SK-N-SH (cell line): ENCODE data around the gene SLC6A2. TPM values are rescaled to one million over a fixed set of nuclear protein-coding genes. Genes with fewer than 3 reads are reported as not detected.

Experiments used
- CTCF ChIA-PET: fragments of 300-600, 350-600 bp; formaldehyde crosslinking; extraction: SDS; loops from one replicate; lab custom pipeline; 2021; lab: Yijun Ruan, JAX
- POLR2A ChIA-PET: fragments of 350-600 bp; sonication (Branson Sonifier 250); formaldehyde crosslinking; extraction: SDS; loops from one replicate; lab custom pipeline; 2020; ENCODE audit warnings: antibody characterized with exemption, inconsistent platforms; lab: Yijun Ruan, JAX
- DNase-seq: peaks from one replicate; pipeline ENCODE4 v3.0.0; 2012
- H2AFZ ChIP-seq: fragments of 200-600 bp; sonication (generic); 2 replicates; pipeline ENCODE4 v1.8.1; 2016; ENCODE audit warnings: antibody characterized with exemption, mild to moderate bottlenecking, low read depth
- H3F3A ChIP-seq: fragments of 200-600 bp; sonication (generic); replicated peaks from 2 replicates; pipeline ENCODE3; 2016; ENCODE audit warnings: antibody characterized with exemption, mild to moderate bottlenecking; ENCODE audit not compliant: insufficient read depth
- H3K27ac ChIP-seq, 2 experiments: fragments of 200-500 bp in 1 of 2; fragments of 200-600 bp in 1 of 2; sonication (Bioruptor generic) in 1 of 2; sonication (generic), shearing (Covaris generic) in 1 of 2; 2 replicates each; pipeline versions ENCODE4 v1.5.1 to v1.6.1; 2014 to 2016; ENCODE audit warnings: low read depth in 2 of 2, inconsistent platforms in 1 of 2, low read length in 1 of 2, mild to moderate bottlenecking in 1 of 2, mixed read lengths in 1 of 2
- H3K27me3 ChIP-seq: fragments of 200-600 bp; sonication (generic), shearing (Covaris generic); 2 replicates; pipeline ENCODE4 v1.6.1; 2016; ENCODE audit warnings: mixed run types; ENCODE audit not compliant: insufficient read depth
- H3K36me3 ChIP-seq, 2 experiments: fragments of 200-500 bp in 1 of 2; fragments of 200-600 bp in 1 of 2; sonication (Bioruptor generic) in 1 of 2; sonication (generic) in 1 of 2; replicated peaks in 1 of 2; 2 replicates each; pipeline versions ENCODE3 to v1.5.1; 2014 to 2016; ENCODE audit warnings: low read length in 1 of 2, mild to moderate bottlenecking in 1 of 2; ENCODE audit not compliant: insufficient read depth in 2 of 2, control insufficient read depth in 1 of 2
- H3K4me1 ChIP-seq, 2 experiments: fragments of 200-500 bp in 1 of 2; fragments of 200-600 bp in 1 of 2; sonication (Bioruptor generic) in 1 of 2; sonication (generic), shearing (Covaris generic) in 1 of 2; 2 replicates each; pipeline versions ENCODE4 v1.5.1 to v1.6.1; 2014 to 2016; ENCODE audit warnings: low read depth in 1 of 2, low read length in 1 of 2, mixed run types in 1 of 2; ENCODE audit not compliant: insufficient read depth in 2 of 2, control insufficient read depth in 1 of 2
- H3K4me2 ChIP-seq: fragments of 200-600 bp; sonication (generic), shearing (Covaris generic); 2 replicates; pipeline ENCODE4 v1.6.1; 2017; ENCODE audit warnings: mixed run types
- H3K4me3 ChIP-seq, 2 experiments: fragments of 200-500 bp in 1 of 2; fragments of 200-600 bp in 1 of 2; sonication (Bioruptor generic) in 1 of 2; sonication (generic), shearing (Covaris generic) in 1 of 2; 2 replicates each; pipeline versions ENCODE4 v1.5.1 to v1.8.1; 2014 to 2016; ENCODE audit warnings: low read depth in 2 of 2, inconsistent platforms in 1 of 2, low read length in 1 of 2, mild to moderate bottlenecking in 1 of 2, mixed read lengths in 1 of 2, moderate library complexity in 1 of 2
- H3K79me2 ChIP-seq: fragments of 200-600 bp; sonication (generic); 2 replicates; pipeline ENCODE4 v1.8.1; 2017; ENCODE audit warnings: mild to moderate bottlenecking; ENCODE audit not compliant: insufficient read depth
- H3K9ac ChIP-seq: fragments of 200-600 bp; sonication (generic); 2 replicates; pipeline ENCODE4 v1.6.1; 2017; ENCODE audit warnings: mixed run types
- H3K9me2 ChIP-seq: fragments of 200-600 bp; sonication (generic); 2 replicates; pipeline ENCODE4 v1.6.1; 2017; ENCODE audit warnings: mixed run types
- H3K9me3 ChIP-seq: fragments of 200-600 bp; sonication (generic); 2 replicates; pipeline ENCODE4 v1.6.1; 2017; ENCODE audit warnings: mixed run types, mild to moderate bottlenecking, moderate library complexity
- H4K20me1 ChIP-seq: fragments of 200-600 bp; sonication (generic); 2 replicates; pipeline ENCODE4 v1.6.1; 2017; ENCODE audit warnings: mild to moderate bottlenecking, mixed run types; ENCODE audit not compliant: insufficient read depth
- CHD2 ChIP-seq: fragments of 150-350 bp; IDR thresholded peaks from 2 replicates; pipeline ENCODE4 v1.6.1; 2018; ENCODE audit warnings: low read length; ENCODE audit not compliant: partially characterized antibody
- CTCF ChIP-seq: fragments of 200-600 bp; sonication (generic); IDR thresholded peaks from 2 replicates; pipeline ENCODE4 v1.6.1; 2017; ENCODE audit warnings: antibody characterized with exemption, mild to moderate bottlenecking, moderate library complexity
- FOSL2 ChIP-seq: IDR thresholded peaks from 2 replicates; pipeline ENCODE4 v1.4.0; 2012; ENCODE audit warnings: low read depth, mild to moderate bottlenecking, moderate library complexity, borderline replicate concordance
- GABPA ChIP-seq: IDR thresholded peaks from 2 replicates; pipeline ENCODE4 v1.4.0; 2012; ENCODE audit warnings: low read depth, mild to moderate bottlenecking
- JUND ChIP-seq: IDR thresholded peaks from 2 replicates; pipeline ENCODE4 v1.4.0; 2012
- RCOR1 ChIP-seq: fragments of 150-350 bp; IDR thresholded peaks from 2 replicates; pipeline ENCODE4 v1.6.1; 2017; ENCODE audit warnings: antibody characterized with exemption, low read length
- RFX5 ChIP-seq: IDR thresholded peaks from 2 replicates; pipeline ENCODE4 v1.6.1; 2012; ENCODE audit warnings: mild to moderate bottlenecking, improper control_type of control experiment, low read length
- RXRA ChIP-seq: IDR thresholded peaks from 2 replicates; pipeline ENCODE4 v1.4.0; 2012; ENCODE audit warnings: low read depth, mild to moderate bottlenecking, borderline replicate concordance
- SIN3A ChIP-seq: IDR thresholded peaks from 2 replicates; pipeline ENCODE4 v1.6.1; 2012; ENCODE audit warnings: low read depth, mild to moderate bottlenecking, low read length, moderate library complexity, borderline replicate concordance
- SMC3 ChIP-seq: IDR thresholded peaks from 2 replicates; pipeline ENCODE4 v1.6.1; 2012; ENCODE audit warnings: low read depth, low read length, improper control_type of control experiment
- TAF1 ChIP-seq: IDR thresholded peaks from 2 replicates; pipeline ENCODE4 v1.6.1; 2012; ENCODE audit warnings: low read depth, mild to moderate bottlenecking, low read length, moderate library complexity, borderline replicate concordance
- TCF12 ChIP-seq: IDR thresholded peaks from 2 replicates; pipeline ENCODE4 v1.4.0; 2012
- TEAD4 ChIP-seq: IDR thresholded peaks from 2 replicates; pipeline ENCODE4 v1.4.0; 2012; ENCODE audit warnings: mild to moderate bottlenecking, borderline replicate concordance; ENCODE audit not compliant: insufficient read depth
- USF1 ChIP-seq: IDR thresholded peaks from 2 replicates; pipeline ENCODE4 v1.4.0; 2012; ENCODE audit warnings: low read depth, borderline replicate concordance
- WGBS: methylation state at CpG from one replicate; pipeline ENCODE4 v1.1.6; 2017; ENCODE audit warnings: low lambda C conversion rate; 5-methylcytosine and 5-hydroxymethylcytosine counted together
- polyA plus RNA-seq, 3 experiments: library from polyadenylated mRNA; depleted of rRNA; stranded (reverse); fragments of >200 nt; gene quantifications; 2 replicates each; pipeline ENCODE4 v1.2.3, GENCODE V29; 2012
- TF ChIP-seq, protein P1 (sequence below): IDR thresholded peaks from 2 replicates; pipeline ENCODE4; 2012
- TF ChIP-seq, protein P2 (sequence below): IDR thresholded peaks from 2 replicates; pipeline ENCODE4 v1.4.0; 2012; ENCODE audit warnings: low read depth, borderline replicate concordance

The SLC6A2 gene
- polyA plus RNA-seq, 1 of the 3 experiments (the other 2 are of a cell fraction): 3.3 TPM

GRCh38 chr16:55665511-55665910, 9.7 kb downstream of the SLC6A2 start:
- no peaks in the 10 kb centered on the region for H3K79me2 ChIP-seq
- no peak overlapping the region for H3K9ac ChIP-seq
- CTCF ChIA-PET: interaction anchor here (1.2 to 3.2 kb wide), 5 partner anchors 12 to 200 kb away, joined by 3 to 11 read pairs (median 9); no protein-coding TSS in a partner anchor

More at GRCh38 chr16:55665511-55665910, 9.7 kb downstream of the SLC6A2 start:
- H3F3A ChIP-seq: no peaks in the 10 kb centered on the region
- H3K9me3 ChIP-seq: no peaks in the 10 kb centered on the region
- peaks cover 0 to 74% of the 10 kb centered on the region in 2 experiments; a peak in 2 of 4 replicates for H3K4me1 ChIP-seq
- H4K20me1 ChIP-seq: no peaks in the 10 kb centered on the region
- TF ChIP-seq JUND (no peak), CHD2 (no peak), TCF12 (no peak), RFX5 (no peak), USF1 (no peak), FOSL2 (no peak), RCOR1 (no peak), TAF1 (no peak), GABPA (no peak), SIN3A (no peak), SMC3 (no peak), TEAD4 (no peak), CTCF (no peak), RXRA (no peak)
- TF ChIP-seq, protein P1, sequence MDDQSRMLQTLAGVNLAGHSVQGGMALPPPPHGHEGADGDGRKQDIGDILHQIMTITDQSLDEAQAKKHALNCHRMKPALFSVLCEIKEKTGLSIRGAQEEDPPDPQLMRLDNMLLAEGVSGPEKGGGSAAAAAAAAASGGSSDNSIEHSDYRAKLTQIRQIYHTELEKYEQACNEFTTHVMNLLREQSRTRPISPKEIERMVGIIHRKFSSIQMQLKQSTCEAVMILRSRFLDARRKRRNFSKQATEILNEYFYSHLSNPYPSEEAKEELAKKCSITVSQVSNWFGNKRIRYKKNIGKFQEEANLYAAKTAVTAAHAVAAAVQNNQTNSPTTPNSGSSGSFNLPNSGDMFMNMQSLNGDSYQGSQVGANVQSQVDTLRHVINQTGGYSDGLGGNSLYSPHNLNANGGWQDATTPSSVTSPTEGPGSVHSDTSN: no peak
- TF ChIP-seq, protein P2, sequence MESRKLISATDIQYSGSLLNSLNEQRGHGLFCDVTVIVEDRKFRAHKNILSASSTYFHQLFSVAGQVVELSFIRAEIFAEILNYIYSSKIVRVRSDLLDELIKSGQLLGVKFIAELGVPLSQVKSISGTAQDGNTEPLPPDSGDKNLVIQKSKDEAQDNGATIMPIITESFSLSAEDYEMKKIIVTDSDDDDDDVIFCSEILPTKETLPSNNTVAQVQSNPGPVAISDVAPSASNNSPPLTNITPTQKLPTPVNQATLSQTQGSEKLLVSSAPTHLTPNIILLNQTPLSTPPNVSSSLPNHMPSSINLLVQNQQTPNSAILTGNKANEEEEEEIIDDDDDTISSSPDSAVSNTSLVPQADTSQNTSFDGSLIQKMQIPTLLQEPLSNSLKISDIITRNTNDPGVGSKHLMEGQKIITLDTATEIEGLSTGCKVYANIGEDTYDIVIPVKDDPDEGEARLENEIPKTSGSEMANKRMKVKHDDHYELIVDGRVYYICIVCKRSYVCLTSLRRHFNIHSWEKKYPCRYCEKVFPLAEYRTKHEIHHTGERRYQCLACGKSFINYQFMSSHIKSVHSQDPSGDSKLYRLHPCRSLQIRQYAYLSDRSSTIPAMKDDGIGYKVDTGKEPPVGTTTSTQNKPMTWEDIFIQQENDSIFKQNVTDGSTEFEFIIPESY: no peak
- peak overlapping the region in 1 of 2 experiments; percentile 100; a peak in 2 of 4 replicates for H3K27ac ChIP-seq
- POLR2A ChIA-PET: interaction anchor here (1.2 kb wide), 1 partner anchor 11 kb away, joined by 3 read pairs; no protein-coding TSS in a partner anchor
- no peak for DNase-seq
- H2AFZ ChIP-seq: no peak overlapping the region
- no peaks in the 10 kb centered on the region for H3K27me3 ChIP-seq
- no peak overlapping the region for H3K4me2 ChIP-seq
- 22% methylated on average over 3 of the region's 3 CpGs for WGBS
- H3K36me3 ChIP-seq: peaks cover 0 to 28% of the 10 kb centered on the region in 2 experiments
- no peaks in the 10 kb centered on the region for H3K9me2 ChIP-seq
- no peak overlapping the region for H3K4me3 ChIP-seq
